Thymus (tissue), 11 donors: ENCODE measurements around the gene TSHZ1. TPM values are rescaled to one million over a fixed set of nuclear protein-coding genes. Genes with fewer than 3 reads are reported as not detected.

ENCODE experiments used
- DNase-seq, 9 donors: peaks; one replicate each; pipeline ENCODE4 v3.0.0-alpha.2; 2013; ENCODE audit warnings: low spot score in 9 of 9, low read depth in 6 of 9, missing footprints in 1 of 9
- H3K27ac ChIP-seq, 2 donors: one replicate each; pipeline ENCODE4 v1.5.1; 2013; ENCODE audit warnings: control low read depth in 1 of 2, low read depth in 1 of 2, low read length in 1 of 2, mild to moderate bottlenecking in 1 of 2, moderate library complexity in 1 of 2
- H3K27me3 ChIP-seq, 2 donors: one replicate each; pipeline ENCODE4 v1.5.1; 2013; ENCODE audit warnings: low read length in 1 of 2; ENCODE audit not compliant: control insufficient read depth in 2 of 2, insufficient read depth in 1 of 2
- H3K36me3 ChIP-seq, 2 donors: one replicate each; pipeline ENCODE4 v1.5.1; 2013; ENCODE audit warnings: low read length in 1 of 2, mild to moderate bottlenecking in 1 of 2, moderate library complexity in 1 of 2; ENCODE audit not compliant: control insufficient read depth in 2 of 2, insufficient read depth in 2 of 2
- H3K4me1 ChIP-seq, 2 donors: one replicate each; pipeline ENCODE4 v1.5.1; 2013; ENCODE audit warnings: low read length in 2 of 2; ENCODE audit not compliant: control insufficient read depth in 2 of 2, insufficient read depth in 2 of 2
- H3K4me3 ChIP-seq, 2 donors: one replicate each; pipeline ENCODE4 v1.5.1; 2013; ENCODE audit warnings: low read length in 2 of 2, control low read depth in 1 of 2, mild to moderate bottlenecking in 1 of 2
- H3K9me3 ChIP-seq, 2 donors: one replicate each; pipeline ENCODE4 v1.5.1; 2013; ENCODE audit warnings: low read length in 1 of 2, mild to moderate bottlenecking in 1 of 2; ENCODE audit not compliant: control insufficient read depth in 2 of 2, insufficient read depth in 1 of 2
- WGBS: extraction: QIAGEN DNeasy Blood & Tissue Kit; methylation state at CpG from one replicate; pipeline ENCODE4 v1.1.7; 2013; 5-methylcytosine and 5-hydroxymethylcytosine counted together
- polyA plus RNA-seq: library from polyadenylated mRNA; stranded (reverse); fragments of 200-250 nt; gene quantifications from one replicate; pipeline ENCODE4 v1.2.3, GENCODE V29; 2013
- total RNA-seq: library from RNA; stranded (reverse); fragments of 120-200 nt; gene quantifications from one replicate; pipeline ENCODE4 v1.2.4, GENCODE V29; 2013
- donor health status: healthy.

Gene TSHZ1
- total and polyA plus RNA-seq, 2 donors = 7.4 to 10.2 TPM

- DNase-seq = no peak
- peaks cover 2 to 11% of the 10 kb centered on the region in 2 donors for H3K9me3 ChIP-seq
- H3K27me3 ChIP-seq = no peaks in the 10 kb centered on the region
- no peaks in the 10 kb centered on the region for H3K36me3 ChIP-seq
- peaks cover 2 to 9% of the 10 kb centered on the region in 2 donors for H3K4me1 ChIP-seq
- H3K27ac ChIP-seq = no peak overlapping the region
- WGBS = 96% methylated on average over 1 of the region's 1 CpG
- no peak overlapping the region for H3K4me3 ChIP-seq
These were observed 42.4 kb downstream of the TSHZ1 start for GRCh38 chr18:75253043-75253442.

- Histone ChIP-seq H3K4me3 (no peak overlapping the region), H3K27me3 (no peaks in the 10 kb centered on the region), H3K9me3 (peaks cover 2 to 11% of the 10 kb centered on the region in 2 donors), H3K36me3 (no peaks in the 10 kb centered on the region), H3K27ac (no peak overlapping the region), H3K4me1 (peaks cover 0 to 3% of the 10 kb centered on the region in 2 donors)
- 96% methylated on average over 4 of the region's 4 CpGs for WGBS
- DNase-seq = no peak
These were observed 43.2 kb downstream of the TSHZ1 start for GRCh38 chr18:75253784-75254183.

GRCh38 chr18:75255094-75255493 is 44.5 kb downstream of the TSHZ1 start:
- H3K4me1 ChIP-seq = no peaks in the 10 kb centered on the region
- H3K36me3 ChIP-seq = no peaks in the 10 kb centered on the region
- H3K9me3 ChIP-seq = peaks cover under 1 to 2% of the 10 kb centered on the region in 2 donors
- no peak overlapping the region for H3K27ac ChIP-seq
- no peak overlapping the region for H3K4me3 ChIP-seq
- DNase-seq = no peak
- 98% methylated on average over 3 of the region's 3 CpGs for WGBS
- no peaks in the 10 kb centered on the region for H3K27me3 ChIP-seq

- Histone ChIP-seq H3K27ac (no peak overlapping the region), H3K4me3 (no peak overlapping the region), H3K9me3 (peaks cover 0 to 2% of the 10 kb centered on the region in 2 donors), H3K4me1 (no peaks in the 10 kb centered on the region), H3K36me3 (no peaks in the 10 kb centered on the region), H3K27me3 (no peaks in the 10 kb centered on the region)
- DNase-seq = no peak
These were observed 45.8 kb downstream of the TSHZ1 start for GRCh38 chr18:75256376-75256775.

- DNase-seq = no peak
- WGBS = 97% methylated on average over 14 of the region's 14 CpGs
- Histone ChIP-seq H3K4me1 (no peaks in the 10 kb centered on the region), H3K4me3 (no peak overlapping the region), H3K36me3 (no peaks in the 10 kb centered on the region), H3K27me3 (no peaks in the 10 kb centered on the region), H3K27ac (no peak overlapping the region), H3K9me3 (peaks cover 0 to 2% of the 10 kb centered on the region in 2 donors)
These were observed 47.0 kb downstream of the TSHZ1 start for GRCh38 chr18:75257605-75258004.

- peaks cover 0 to 2% of the 10 kb centered on the region in 2 donors for H3K9me3 ChIP-seq
- H3K4me1 ChIP-seq = no peaks in the 10 kb centered on the region
- no peak overlapping the region for H3K4me3 ChIP-seq
- H3K27me3 ChIP-seq = no peaks in the 10 kb centered on the region
- WGBS = 96% methylated on average over 9 of the region's 9 CpGs
- H3K36me3 ChIP-seq = no peaks in the 10 kb centered on the region
- H3K27ac ChIP-seq = no peak overlapping the region
- DNase-seq = no peak
These were observed 51.0 kb downstream of the TSHZ1 start for GRCh38 chr18:75261430-75262223.

- Histone ChIP-seq H3K27me3 (no peaks in the 10 kb centered on the region), H3K4me1 (no peaks in the 10 kb centered on the region), H3K36me3 (no peaks in the 10 kb centered on the region), H3K27ac (no peak overlapping the region), H3K4me3 (no peak overlapping the region), H3K9me3 (peaks cover 0 to 2% of the 10 kb centered on the region in 2 donors)
- WGBS = 58% methylated on average over 4 of the region's 4 CpGs
- DNase-seq = no peak
These were observed 51.9 kb downstream of the TSHZ1 start for GRCh38 chr18:75262511-75262910.

GRCh38 chr18:75264195-75264594 is 53.6 kb downstream of the TSHZ1 start:
- DNase-seq = no peak
- H3K27me3 ChIP-seq = no peaks in the 10 kb centered on the region
- no peak overlapping the region for H3K4me3 ChIP-seq
- 95% methylated on average over 6 of the region's 6 CpGs for WGBS
- peaks cover 2 to 5% of the 10 kb centered on the region in 2 donors for H3K4me1 ChIP-seq
- no peak overlapping the region for H3K27ac ChIP-seq
- no peaks in the 10 kb centered on the region for H3K36me3 ChIP-seq
- H3K9me3 ChIP-seq = no peaks in the 10 kb centered on the region

- no peaks in the 10 kb centered on the region for H3K9me3 ChIP-seq
- WGBS = 92% methylated on average over 11 of the region's 11 CpGs
- H3K4me3 ChIP-seq = no peak overlapping the region
- no peak for DNase-seq
- H3K27ac ChIP-seq = no peak overlapping the region
- H3K36me3 ChIP-seq = no peaks in the 10 kb centered on the region
- no peaks in the 10 kb centered on the region for H3K27me3 ChIP-seq
- H3K4me1 ChIP-seq = peaks cover 4 to 11% of the 10 kb centered on the region in 2 donors
These were observed 54.5 kb downstream of the TSHZ1 start for GRCh38 chr18:75264926-75265597.
